Measurements from ENCODE around the gene MAPKAPK3.

The MAPKAPK3 gene

DNA sequence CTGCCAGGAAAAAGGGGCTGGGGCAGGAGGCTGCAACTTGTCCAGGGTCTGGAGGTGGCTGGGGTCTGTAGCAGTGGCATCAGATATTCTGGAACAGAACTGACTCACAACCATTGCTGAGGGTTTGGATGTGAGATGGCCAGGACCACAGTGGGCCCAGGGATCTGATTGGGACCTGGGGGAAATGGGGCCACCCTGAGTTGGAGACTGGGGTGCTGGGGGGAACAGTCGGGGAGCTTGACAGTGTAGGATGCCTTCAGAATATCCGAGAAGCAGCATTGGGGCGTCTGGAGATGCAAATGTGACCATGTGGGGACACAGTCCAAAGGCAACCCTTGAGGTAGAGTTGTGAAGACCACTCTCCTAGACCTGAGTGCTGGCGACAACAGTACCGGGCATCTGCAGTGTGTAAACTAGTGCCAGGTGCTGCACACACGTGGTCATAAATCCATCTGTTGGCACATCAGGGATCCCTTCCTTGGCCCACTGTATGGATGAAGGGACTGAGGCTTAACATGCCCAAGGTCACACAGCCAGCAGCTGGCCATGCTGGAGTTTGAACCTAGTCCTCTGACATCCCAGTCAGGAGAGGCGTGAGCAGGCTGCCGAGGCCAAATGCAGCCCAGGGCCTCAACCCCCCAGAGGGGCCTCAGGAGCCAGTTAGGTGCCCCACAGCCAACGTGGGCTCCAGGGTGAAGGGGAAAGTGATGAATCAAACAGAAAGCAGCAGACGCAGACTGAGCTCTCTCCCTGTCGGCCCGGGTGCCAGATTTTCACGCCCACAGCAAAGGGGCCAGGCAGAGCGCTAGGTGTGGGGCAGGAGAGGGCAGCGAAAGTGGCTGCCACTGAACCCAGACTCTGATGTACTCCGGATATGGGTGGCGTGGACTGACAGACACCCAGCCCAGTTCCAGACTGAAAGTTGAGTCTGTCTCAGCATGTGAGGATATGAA is 28.9 kb upstream of the MAPKAPK3 start:
- DNase-seq = no peak

DNA sequence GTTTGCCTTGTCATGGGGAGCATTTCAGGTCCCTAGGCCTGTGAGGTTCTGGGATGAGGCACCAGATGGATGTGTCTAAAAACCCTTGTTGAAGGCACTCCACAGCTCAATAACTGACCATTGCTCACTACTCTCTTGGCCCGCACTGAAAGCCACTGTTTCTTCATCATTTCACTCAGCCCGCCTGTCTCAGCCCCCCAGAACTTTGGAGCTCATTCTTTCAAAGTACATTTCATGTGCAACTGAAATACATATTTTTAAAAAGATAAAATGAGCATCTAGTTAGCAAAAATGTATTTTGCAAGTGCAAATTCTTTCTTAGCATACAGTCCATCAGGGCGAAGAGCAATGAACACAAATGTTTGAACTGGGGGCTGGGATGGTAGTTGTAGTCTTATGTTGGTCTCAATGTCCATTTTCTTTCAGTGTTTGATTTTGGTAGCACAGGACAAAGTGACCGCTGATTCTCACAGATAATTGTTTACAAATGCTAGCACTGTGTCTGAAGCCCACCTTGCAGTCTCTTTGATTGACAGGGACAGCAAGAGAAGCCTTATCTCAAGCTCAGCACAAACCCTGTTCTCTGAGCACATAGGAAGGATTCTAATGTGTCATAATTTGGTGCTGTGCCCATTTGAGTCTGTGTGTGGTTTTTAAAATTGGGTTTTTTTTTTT is 28.1 kb upstream of the MAPKAPK3 start:
- DNase-seq = no peak

DNA sequence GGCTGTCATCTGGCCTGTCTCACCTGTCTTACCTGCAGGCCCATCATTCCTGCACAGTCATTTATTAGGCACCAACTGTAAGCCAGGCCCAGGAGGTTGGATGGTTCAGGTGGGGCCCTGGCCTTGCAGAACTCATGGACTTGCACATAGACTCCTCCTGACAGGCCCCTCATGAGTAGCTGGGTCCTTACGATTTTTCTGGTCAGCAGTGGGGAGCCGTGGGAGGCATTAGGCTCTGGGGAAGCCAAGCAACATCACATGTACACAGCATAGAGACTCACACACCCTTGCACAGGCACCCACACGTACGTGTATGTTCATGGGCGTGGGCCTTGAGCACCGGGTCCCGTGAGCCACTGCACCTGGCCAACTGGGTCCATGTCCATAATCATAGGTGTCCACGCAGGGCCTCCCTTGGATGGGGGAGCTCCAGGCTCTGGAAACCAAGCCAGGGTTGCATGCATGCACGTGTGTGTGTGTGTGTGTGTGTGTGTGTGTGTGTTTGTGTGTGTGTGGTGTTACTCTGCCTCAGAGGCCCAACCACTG is 25.7 kb upstream of the MAPKAPK3 start:
- no peak for DNase-seq

DNA sequence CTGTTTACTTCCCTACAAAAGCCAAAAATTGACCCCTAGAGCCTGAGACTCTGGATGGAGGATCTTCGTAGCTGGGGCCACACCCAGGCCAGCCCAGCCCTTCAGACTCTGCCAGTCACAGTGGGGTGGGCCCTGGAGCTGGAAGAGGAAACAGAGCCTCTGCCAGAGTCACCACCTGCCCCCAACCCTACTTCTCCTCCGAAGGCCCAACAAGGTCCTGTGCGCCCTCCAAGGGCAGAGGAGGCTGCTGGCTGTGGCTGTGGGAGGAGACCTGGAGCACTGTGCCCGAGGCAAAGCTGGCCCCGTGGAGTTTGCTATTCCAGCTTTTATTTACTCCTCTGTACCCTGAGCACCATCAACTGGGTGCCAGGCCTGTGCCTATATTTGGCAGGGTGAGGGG is 24.4 kb upstream of the MAPKAPK3 start:
- DNase-seq = no peak

DNA sequence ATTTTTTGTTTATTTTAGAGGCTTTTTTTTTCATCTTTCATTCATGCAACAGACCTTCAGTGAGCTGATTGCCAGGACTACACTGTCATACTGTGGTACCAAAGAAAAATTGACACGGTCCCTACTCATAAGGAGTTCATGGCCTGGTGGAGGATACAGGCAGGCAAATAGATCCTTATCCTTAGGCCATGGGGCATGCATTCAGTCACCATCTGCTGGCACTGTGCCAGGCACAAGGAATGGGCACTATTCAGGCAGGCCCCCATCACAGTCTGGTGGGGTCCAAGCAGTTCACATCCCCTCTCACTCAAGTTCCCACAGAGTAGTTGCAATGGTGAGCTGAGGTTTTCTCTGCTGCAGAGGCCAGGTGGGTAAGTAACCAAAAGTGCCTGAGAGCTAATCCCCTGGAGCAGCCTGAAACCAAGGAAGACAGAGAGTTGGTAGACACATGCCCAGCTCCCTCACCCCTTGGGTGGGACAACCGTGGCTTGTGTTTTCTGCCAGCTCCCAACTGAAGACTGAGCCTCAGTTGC is 22.6 kb upstream of the MAPKAPK3 start:
- DNase-seq = no peak

DNA sequence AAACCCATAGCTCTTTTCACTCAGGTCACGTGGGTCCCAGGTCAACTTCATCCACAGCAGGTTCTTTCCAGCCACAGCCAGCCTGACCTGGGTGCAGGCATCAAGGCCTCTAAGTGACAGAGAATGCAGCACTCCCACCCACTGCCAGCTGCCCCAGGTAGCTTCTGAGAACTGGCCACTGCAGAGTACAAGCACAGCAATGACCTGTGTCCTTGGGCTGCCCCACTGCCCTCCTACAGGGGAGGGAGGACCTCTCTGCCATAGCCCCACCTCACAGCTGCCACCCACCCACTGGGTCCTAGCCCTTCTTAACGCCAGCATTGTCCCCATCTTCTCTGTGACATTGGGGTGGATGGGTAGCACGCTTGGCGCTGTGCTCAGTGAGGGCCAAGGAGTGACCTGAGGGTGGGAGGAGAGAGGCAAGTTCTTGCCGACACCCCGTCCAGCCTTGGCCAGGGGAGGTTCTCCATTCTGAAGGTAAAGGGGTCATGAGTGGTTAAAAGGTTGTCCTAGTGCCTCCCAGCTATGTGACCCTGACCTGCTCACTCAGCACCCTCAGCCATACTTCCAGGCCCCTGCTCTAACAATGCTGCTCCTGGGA is 17.7 kb upstream of the MAPKAPK3 start:
- DNase-seq = no peak

DNA sequence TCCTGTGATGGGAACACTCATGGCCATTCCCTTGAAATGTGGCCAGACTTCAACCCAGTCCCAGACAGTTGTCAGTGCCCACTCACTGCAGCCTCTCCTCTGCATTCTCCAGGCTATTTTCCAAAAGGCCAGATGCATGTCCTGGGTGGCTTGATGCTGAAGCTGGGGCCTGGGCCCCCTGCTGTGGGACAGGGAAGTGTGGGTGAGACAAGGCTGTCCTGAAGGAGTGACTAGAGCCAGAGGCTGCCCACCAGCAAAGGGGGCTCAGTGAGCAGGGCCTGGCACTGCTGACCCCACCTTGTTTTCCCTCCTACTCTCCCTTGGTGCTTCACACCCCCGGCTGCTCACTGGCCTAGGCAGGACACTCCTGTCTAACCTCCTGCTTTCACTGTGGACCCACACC is 17.2 kb upstream of the MAPKAPK3 start:
- DNase-seq = no peak

DNA sequence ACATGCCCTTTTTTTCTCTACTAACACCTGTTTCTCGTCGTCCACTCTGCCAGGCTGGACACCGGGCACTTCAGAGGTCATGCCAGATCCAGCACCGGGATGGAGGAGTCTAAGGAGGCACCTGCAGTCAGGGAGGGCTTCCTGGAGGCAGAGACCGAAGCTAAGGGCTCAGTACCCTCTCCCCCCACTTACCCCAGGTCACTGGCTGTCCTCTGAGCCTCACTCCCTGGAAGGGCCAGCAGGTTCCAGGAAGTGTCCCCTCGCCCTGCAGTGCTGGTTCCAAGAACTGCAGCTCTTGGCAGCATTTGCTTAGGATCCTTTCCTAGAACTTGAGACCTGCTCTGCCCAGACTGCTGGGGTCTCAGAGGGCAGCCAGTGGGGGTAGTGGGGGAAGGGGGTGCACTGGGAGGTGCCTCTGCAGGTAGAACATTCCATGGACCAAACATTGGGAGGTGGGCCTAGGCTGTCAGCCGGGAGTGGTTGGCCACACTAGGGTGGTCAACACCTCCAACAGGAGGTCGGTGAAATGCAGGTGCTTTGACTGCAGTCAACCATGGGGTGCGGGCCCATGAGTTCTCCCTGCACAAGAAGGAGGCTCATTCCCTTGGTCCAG is 16.7 kb upstream of the MAPKAPK3 start:
- no peak for DNase-seq

DNA sequence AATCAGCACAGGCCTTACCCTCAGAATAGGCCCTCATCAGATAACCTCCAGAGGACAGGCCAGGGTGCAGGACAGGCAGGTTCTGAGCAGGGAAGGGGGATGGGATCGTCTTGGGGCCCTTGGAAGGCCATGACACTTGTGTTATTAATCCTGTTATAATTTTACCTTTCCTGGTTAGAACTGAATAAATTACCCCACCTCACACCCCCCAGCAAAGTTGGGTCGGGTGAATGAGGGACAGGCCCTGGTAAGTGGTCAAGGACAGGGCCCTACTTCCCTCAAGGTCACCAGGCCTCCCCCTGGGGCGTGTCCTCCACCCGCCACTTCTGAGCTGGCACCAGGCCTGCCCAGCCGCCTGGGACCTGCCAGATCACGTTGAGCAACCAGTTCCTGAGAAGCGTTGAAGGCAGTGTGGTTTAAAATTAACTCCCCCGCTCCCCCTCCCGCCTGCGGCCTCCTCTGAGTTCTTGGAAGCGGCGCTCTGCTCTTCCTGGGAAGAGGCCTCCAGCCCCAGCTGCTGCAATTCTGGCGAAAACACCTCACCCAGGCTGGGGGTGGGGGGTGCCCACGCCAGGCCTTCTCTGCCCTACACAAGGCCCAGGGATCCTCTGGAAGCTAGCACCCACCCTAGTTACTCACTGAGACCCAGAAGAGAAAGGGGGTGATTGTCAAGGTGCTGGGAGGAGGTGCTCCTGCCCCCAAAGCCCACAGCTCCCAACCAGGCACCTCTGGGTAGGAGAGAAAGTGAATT is 15.9 kb upstream of the MAPKAPK3 start:
- DNase-seq = peak; percentile 76

DNA sequence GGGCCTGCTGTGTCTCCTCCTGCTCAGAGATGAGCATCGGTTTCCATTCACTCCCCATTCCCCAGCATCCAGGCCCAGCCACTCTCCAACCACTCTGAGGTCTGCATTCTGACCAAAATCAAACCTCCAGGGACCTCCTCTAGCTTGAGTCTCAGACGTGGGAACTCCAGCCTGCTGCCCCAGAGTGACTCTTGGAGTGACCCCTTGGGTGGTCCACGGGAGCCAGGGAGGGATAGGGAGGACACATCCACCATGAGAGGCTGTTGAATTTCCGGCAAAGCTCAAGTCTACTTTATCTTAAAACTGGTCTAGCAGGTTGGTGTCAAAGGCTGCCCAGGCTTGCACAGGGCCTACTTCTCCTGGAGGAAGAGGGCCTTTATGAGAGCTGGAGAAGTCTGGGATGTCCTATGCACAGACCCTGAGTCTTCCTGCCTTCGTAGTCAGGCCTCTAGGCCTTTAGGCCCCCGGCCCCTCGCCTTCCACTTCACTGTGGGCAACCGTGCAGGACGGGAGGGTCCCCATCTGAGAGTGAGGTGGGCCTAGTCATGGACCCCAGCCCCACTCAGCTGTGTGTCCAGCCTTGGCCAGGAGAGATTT is 14.3 kb upstream of the MAPKAPK3 start:
- DNase-seq = peak; percentile 4

DNA sequence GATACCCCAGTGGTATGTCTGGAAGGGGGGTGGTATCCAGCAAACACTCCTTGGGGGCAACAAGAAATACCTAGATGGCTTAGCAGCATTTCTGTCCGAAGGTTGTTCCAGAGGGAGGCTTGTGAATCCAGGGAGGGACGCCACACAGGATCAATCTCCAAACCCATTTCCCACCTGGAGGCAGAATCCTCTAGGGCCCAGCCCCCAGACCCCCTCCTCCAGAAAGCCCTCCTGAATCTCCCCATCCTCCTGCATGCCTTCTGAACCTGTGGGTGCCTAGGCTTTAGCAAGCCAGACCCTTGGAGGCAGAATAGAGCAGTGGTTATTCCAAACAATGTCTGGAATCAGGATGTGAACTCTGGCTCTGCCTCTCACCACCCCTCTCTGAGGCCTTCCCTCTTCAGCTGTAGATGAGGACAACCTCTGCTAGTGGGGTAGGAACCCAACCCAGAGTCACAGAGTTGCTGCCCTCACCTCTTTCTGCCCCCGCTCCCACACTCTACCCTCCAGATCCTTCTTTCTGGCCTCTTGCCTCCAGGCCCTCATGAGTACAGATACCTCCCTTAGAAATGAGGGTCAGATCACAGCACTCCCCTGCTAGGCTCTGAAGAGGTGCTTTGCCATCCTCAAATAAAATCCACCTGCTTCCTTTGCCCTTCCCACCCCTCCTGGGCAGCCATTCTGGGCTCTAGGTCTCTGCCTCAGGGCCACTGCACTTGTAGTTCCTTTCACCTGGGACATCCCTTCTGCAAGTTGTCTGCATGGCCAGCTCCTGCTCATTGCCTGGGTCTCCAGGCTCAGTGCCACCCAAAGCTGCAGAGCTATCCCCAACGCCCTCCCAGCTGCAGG is 13.5 kb upstream of the MAPKAPK3 start:
- DNase-seq = no peak

DNA sequence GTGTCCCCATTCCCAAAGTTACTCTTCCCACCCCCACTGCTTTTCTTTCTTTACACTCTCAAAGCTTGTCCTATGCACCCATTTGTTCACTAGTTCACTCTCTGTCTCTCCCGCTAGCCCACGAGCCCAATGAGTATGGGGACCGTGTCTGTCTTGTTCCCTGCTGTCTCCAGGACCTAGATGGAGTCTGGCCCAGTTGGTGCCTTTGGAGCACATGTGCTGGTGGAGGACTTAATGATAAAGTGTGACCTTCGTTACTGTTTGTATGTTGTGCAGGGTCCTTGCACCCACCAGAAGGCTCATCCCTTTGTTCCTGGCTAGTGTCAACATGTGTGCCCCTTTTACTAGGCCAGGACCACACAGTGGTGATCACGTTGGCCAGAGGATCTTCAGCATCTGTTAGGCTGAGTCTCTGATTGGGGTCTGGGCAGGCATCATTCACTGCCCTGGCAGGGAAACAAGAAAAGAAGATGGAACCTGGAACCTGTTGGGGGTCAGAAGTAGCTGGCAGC is 12.8 kb upstream of the MAPKAPK3 start:
- no peak for DNase-seq

DNA sequence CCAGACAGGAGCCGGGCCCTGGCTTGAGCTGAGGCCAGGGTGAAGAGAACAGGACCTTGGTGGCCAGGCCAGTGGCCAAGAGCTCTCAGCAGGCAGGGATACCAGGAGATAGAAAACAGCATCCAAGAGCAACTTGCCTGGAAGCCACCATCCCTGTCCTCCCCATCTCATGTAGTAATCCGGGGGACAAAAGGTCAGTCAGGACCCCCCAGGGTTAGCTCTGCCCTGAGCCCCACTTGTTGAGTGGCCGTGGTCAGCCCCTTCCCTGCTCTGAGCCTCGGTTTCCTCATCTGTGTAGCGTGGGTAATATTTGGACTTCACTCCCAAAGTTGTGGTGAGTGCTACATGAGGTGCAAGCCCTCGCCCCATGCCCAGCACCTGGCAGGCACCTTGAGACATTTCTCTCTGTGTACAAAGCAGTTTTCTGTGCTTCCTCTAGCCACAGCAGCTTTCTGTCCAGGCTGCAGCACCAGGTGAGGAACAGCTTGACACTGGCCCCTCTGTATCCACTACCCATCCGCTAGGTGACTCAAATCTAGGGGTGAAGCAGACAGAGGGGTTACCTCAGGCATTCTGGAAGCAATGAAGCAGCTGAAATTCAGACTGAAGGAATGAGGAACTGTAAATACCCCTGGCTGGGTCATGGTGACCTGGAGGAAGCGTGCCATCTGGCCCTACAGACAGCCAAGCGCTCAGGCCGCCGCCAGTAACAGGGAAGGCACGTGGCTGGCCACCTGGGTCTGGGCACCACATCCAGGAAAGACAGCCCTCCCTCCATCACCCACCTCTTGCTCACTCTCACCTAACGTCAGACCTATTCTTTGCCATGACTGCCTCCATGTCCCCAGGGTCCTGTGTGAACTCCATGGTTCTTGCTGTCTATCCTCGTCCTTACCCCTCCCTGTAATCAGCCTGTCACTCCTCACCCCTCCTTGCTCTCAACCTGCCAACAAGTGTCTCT is 12.0 kb upstream of the MAPKAPK3 start:
- no peak for DNase-seq

DNA sequence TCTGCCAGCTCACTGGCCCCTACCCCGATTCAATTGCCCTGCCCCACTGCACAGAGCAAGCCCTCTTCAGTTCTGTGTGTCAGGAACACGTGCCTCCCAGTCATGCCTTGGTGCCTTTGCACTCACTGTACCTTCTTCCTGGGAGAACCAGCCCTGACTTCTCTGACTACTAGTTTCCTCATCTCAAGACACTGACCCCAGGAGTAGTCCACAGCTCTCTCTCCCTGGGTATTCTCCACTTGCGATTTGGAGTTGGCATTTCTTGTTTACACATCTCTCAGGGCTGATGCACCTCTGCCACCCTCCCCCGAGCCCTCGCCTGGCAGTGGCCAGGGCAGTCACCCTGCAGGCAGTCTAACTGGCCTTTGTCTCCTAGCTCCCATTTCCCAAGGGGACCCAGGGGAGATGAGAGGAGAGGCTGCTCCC is 11.0 kb upstream of the MAPKAPK3 start:
- no peak for DNase-seq

DNA sequence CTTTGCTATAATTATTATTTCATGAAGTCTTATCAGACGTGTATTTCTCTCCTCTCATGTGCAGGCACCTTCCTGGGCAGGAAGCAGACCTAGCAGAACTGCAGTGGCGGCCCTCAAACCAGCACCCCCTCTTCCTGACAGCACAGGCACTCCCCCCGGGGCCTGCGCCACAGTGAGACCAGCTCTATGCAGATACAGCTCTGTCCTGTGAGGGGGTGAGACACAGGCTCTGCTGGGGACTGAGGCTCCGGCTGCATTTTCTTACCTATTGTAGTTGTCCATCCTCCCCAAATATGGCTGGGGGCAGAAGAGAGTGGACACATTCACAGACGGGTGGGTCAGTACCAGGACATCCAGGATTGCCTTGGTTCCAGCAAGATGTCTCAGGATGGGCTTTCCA is 10.4 kb upstream of the MAPKAPK3 start:
- DNase-seq = no peak

DNA sequence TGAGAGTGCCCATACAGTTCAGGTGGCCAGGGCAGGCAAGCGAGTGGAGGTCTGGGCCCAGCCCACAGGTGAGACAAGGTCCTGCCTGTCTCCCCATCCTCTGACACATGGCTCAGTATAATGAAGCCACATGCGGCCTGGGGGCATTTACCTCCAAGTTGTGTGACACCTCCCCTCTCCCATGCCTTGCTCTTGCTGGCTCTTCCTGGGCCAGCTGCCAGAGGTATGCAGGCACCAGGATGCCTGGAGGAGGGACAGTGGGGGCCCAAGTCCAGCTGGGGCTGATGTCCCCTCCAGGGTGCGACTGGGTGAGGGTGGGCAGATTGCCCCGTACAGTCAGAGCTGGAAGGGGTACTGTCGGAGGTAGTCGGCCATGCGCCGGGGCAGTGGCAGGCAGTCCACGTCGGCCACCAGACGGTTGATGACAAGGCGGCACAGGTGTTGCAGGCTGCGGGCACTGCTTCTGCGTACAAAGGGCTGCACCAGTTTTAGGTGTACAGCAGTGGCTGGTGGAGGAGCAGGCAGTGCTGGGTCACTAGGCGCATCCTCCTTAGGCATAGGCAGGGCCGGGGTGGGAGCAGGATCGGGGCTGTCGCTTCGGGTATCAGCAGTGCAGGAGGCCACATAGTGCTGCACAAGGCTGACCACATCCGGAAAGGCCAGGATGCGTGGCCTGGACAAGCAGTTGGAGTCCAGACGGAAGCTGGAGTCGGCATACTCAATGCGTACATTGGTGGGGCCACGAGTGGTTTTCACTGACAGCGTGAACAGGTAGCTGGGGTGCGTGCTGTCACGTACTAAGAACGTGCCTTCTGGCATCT is 9.5 kb upstream of the MAPKAPK3 start:
- DNase-seq = no peak

DNA sequence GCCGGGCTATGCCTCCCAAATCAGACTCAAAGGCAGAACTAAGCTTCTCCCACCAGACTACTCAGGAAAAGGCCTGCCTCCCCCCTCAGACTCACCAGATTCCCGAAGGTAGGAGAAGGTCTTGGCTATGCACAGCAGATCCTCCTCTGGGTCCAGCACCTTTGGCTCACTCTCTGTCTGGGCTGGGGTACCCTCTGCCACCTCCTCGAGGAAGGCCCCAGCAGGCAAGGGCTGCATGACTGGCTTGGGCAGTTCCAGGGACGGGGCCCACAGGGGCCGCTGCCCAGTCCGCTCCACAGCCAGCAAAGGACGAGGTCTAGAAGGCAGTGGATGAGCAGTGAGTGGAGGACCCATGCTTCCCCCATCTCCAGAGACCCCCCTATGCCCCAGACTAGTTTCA is 8.7 kb upstream of the MAPKAPK3 start:
- DNase-seq = no peak

DNA sequence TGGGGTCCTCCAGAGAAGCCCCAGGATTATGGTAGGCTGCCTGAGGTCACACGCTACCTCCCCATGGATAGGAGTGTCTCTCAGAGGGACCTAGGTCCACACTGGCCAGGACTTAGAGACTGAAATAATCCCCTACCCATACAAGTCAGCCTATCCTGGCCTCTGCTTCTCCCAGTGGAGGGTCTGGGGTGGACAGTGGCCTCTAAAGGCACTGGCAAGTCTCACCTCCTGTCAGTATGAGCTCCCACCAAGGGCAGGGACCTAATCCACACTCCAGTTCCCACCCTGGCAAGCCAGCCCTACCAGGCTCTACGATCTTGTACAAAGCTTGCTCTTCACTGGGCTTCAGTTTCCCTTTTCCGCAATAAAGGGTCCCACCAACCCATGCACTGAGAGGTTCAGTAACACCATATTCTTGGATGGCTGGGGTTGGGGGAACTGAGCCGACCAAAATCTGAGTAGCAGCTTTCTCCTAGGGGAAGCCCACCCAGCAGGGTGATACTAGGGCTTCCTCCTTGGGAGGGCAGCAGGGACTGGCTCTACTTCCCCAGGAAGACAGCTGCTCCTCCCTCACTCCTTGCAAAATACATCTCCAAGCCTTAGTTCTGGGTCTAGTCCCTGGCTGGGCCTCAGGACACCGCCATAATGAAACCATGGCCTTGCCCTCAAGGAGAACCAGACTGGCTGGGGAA is 7.7 kb upstream of the MAPKAPK3 start:
- no peak for DNase-seq

All from DMS79 treated with DMSO at 0.1 percent for 48 hours (cell line).